ENCODE measurements around the gene TTC16.

GRCh38 chr9:127680226-127680625, 35.7 kb upstream of the TTC16 start:
- TF ChIP-seq POLR2AphosphoS5 (IDR thresholded peaks at IDR 0.05) = no peak
- TF ChIP-seq CTCF (IDR thresholded peaks at IDR 0.05) = no peak
